Measurements from ENCODE around the gene NR1H2. TPM values are rescaled to one million over a fixed set of nuclear protein-coding genes. Genes with fewer than 3 reads are reported as not detected.
"Not testable (repeated sequence)": the region's sequence is repeated elsewhere in the genome, so short reads cannot be mapped to it uniquely, and the experiment has no call there.

The NR1H2 gene
- total RNA-seq, 1 donor = 127 TPM

DNA sequence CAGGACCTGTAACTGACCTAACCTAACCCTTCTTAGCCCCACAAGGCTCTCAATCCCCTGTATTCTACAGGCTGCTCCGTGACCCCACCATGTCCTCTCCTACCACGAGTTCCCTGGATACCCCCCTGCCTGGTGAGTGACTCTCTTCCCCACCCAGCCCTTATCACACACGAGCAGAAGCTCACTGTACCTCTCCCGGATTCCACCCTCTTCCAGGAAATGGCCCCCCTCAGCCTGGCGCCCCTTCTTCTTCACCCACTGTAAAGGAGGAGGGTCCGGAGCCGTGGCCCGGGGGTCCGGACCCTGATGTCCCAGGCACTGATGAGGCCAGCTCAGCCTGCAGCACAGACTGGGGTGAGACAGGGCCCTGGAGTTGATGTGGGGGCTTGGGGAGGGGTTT lies 1.3 kb downstream of the NR1H2 start:
- DNase-seq (ENCODE audit: low read depth in 2 of 3, low spot score in 2 of 3) = no peak

DNA sequence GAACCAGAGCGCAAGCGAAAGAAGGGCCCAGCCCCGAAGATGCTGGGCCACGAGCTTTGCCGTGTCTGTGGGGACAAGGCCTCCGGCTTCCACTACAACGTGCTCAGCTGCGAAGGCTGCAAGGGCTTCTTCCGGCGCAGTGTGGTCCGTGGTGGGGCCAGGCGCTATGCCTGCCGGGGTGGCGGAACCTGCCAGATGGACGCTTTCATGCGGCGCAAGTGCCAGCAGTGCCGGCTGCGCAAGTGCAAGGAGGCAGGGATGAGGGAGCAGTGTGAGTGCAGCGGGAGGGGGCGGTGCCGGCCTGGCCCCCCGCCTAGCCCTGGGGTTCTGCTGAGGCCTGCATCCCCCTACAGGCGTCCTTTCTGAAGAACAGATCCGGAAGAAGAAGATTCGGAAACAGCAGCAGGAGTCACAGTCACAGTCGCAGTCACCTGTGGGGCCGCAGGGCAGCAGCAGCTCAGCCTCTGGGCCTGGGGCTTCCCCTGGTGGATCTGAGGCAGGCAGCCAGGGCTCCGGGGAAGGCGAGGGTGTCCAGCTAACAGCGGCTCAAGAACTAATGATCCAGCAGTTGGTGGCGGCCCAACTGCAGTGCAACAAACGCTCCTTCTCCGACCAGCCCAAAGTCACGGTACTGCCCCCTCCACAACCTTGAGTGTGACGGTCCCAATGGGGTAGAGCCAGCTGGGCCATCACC lies 2.1 kb downstream of the NR1H2 start:
- DNase-seq (ENCODE audit: low read depth in 2 of 3, low spot score in 2 of 3) = no peak

DNA sequence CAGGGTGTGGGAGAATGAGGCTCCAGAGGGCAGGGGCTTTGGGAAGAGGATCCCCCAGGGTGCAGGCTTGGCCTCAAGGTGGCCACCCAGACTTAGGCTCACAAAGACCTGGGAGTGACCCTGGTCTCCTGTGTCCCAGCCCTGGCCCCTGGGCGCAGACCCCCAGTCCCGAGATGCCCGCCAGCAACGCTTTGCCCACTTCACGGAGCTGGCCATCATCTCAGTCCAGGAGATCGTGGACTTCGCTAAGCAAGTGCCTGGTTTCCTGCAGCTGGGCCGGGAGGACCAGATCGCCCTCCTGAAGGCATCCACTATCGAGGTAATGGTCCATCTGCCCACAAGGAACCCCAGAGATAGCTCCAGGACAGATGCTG lies 2.6 kb downstream of the NR1H2 start:
- no peak for DNase-seq (ENCODE audit: low read depth in 2 of 3, low spot score in 2 of 3)

GRCh38 chr19:50379602-50380001 lies 3.3 kb downstream of the NR1H2 start:
- DNase-seq (ENCODE audit: low read depth in 2 of 3, low spot score in 2 of 3) = no peak

DNA sequence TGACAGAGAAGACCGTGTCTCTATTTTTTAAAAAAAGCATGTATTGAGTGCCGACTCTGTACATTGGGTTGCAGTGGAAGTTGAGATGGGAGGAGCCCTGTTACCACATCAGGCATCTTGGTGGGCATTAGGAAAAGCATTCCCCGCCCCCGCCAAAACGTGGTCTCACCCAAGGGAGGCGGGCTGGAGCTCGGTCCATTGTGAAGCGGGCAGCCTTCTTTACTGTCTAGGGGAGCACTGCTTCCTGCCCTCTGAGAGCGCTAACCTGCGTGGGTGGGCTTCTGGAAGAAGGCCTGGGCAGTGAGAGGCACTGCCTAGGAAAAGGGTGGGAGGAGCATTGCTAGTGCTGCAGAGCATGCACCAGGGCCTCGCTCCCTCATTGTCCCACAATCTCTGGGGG lies 3.9 kb downstream of the NR1H2 start:
- DNase-seq (ENCODE audit: low read depth in 2 of 3, low spot score in 2 of 3) = no peak

- no peak for DNase-seq (ENCODE audit: low read depth in 2 of 3, low spot score in 2 of 3)
These were observed 4.5 kb downstream of the NR1H2 start for GRCh38 chr19:50380751-50381151.

GRCh38 chr19:50381881-50382729 lies 5.8 kb downstream of the NR1H2 start:
- DNase-seq (ENCODE audit: low read depth in 2 of 3, low spot score in 2 of 3) = no peak

- no peak for DNase-seq (ENCODE audit: low read depth in 2 of 3, low spot score in 2 of 3)
These were observed 7.0 kb downstream of the NR1H2 start for GRCh38 chr19:50383001-50383851.

- DNase-seq (ENCODE audit: low read depth in 2 of 3, low spot score in 2 of 3) = peak; percentile 98 to 99 (median 98)
These were observed 7.8 kb downstream of the NR1H2 start, which contains the start of gene POLD1 for GRCh38 chr19:50383852-50384684. Gene POLD1 (plus strand): TSS chr19:50384347. CDS start chr19:50398852, 14,505 bp downstream.

DNA sequence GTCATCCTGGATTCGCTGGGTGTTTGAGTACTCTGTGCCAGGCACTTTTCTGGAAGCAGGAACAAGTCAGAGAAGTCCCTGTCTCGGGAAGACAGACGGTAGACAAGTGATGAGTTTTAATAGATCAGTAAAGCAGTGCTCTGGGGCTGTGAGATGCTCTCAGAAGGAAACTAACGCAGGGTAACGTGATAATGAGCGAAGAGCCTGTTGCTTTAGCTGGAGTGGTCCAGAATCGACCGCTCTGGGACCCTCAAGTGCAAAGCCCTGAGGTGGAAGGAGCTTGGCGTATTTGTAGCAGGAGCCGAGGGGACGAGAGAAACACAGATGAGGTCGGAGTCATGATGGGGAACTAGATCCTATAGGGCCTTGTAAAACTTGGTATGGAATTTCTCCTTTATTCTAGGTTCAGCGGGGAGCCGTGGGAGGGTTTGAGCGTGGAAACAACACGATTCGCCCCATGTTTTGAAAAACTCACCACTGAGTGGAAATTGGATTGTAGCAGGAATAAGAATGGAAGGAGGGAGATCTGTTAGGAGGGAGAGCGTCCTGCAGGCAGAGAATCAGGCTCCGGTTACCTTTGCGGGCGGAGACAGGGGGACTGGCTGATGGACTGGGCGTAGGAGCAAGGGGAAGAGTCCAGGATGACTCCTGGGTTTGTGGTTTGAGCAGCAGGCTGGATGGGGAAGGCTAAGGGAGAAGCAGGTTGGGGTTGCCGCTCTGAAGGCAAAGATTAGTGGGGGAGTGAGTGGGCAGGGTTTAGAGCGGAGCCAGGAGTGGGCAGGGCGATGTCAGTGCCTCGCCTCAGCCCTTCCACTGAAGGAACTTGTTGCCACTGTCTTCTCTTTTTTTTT lies 8.7 kb downstream of the NR1H2 start:
- peak in 1 of 3 donors; percentile 25 for DNase-seq (ENCODE audit: low read depth in 2 of 3, low spot score in 2 of 3)

DNA sequence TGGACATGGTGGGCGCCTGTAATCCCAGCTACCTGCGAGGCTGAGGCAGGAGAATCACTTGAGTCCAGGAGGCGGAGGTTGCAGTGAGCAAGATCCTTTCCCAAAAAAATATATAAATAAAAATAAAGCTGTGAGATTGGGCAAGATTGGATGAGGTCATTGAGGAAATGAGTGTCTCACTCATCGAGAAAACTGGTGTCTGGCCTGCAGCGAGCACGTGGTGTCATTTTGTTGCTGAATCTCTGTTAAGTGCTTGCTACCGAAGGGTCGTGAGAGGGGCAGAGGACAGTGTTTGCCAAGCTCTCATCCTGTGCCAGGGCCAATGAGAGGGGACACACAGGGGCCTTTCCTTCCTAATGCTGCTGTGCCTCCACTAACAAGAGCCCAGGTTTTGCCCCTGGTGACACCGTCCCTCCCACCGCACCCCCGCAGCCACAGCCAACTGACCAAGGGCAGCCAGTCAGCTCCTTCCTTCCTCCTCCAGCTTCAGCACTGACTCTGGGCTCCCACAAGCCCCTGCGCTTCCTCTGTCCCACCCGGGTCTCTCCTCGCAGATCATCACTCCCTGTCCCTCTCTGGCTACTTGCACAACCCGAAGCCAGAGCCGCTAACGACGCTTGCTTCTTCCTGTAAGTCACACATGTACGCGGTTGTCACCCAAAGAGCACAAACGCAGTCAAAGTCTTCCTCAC lies 11.1 kb downstream of the NR1H2 start:
- DNase-seq (ENCODE audit: low read depth in 2 of 3, low spot score in 2 of 3) = no peak

DNA sequence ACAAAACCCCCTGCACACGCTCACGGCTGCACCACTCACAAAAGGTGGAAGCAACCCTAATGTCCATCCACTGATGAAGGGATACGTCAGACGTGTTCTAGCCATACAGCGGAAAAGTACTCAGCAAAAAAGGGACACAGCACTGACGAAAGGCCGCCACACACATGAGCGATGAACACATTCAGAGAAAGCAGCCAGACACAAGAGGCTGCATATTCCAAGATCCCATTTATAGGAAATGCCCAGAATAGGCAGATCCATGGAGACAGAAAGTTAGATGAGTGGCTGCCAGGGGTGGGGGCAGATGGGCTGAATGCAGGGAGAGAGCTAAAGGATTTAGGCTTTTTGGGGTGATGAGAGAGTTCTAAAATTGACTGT lies 11.6 kb downstream of the NR1H2 start:
- no peak for DNase-seq (ENCODE audit: low read depth in 2 of 3, low spot score in 2 of 3)

DNA sequence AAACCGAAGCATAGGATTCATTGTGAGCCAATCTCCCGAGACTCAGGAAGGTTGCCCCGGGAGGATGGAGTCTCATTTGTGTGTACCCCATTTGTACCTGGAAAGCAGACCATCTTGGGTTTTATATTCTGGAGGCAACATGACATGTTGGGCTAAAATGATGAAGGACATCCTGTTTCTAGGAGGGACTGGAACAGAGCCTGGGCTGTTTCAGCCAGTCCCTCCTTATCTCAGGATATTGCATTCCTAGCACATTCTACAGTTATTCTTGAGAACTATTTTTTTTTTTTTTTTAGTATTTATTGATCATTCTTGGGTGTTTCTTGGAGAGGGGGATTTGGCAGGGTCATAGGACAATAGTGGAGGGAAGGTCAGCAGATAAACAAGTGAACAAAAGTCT lies 14.0 kb downstream of the NR1H2 start:
- DNase-seq (ENCODE audit: low read depth in 2 of 3, low spot score in 2 of 3) = not testable (repeated sequence)

GRCh38 chr19:50390952-50391351 lies 14.7 kb downstream of the NR1H2 start:
- not testable (repeated sequence) for DNase-seq (ENCODE audit: low read depth in 2 of 3, low spot score in 2 of 3)

DNA sequence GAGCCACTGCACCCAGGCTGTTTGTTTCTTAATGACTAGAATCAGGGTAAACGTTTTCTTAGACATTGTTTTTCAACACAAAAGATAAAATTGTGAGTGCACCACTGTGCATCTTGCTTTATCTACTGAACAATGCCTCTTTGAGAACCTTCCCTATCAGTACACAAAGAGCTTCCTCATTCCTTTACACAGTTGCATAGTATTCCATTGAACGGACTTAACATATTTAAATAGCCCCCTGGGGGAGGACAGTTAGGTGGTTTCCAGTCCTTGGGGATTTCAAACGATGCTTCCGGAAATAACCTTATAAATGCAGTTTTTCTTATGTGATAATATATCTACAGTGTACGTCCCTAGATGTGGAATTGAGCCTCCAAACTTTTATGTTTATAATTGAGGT lies 16.5 kb downstream of the NR1H2 start:
- DNase-seq (ENCODE audit: low read depth in 2 of 3, low spot score in 2 of 3) = no peak

DNA sequence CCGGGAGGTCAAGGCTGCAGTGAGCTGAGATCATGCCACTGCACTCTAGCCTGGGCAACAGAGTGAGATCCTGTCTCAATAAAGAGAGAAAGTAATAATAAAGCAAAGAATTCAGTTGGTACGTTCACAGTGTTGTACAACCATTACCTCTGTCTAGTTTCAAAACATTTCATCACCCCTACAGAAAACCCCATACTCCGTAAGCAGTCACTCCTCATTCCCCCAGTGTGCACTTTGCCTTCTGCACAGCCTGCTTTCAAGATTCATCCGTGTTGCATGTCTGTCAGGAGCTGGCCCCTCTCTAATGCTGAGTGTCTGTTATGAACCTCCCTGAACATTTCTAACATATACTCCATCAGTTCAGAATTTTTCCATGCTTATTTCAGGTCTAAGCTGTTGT lies 17.3 kb downstream of the NR1H2 start:
- no peak for DNase-seq (ENCODE audit: low read depth in 2 of 3, low spot score in 2 of 3)

DNA sequence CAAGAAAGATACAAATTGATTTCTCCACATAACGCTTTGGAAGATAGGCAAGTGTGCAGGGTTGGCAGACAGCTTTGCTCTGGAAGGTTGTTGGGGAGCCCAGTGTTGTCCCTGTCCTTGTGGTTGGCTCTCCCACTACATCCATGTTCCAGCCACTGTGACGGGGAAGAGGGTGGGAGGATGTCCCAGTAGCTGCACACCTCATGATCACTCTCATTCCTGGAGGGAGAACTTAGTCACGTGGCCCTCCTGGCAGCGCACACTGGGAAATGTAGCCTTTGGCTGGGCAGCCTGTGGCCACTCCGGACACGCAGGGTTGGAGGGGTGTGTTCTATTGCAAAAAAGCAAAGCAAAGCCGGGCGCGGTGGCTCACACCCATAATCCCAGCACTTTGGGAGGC lies 17.8 kb downstream of the NR1H2 start:
- no peak for DNase-seq (ENCODE audit: low read depth in 2 of 3, low spot score in 2 of 3)

GRCh38 chr19:50398675-50399367 lies 22.6 kb downstream of the NR1H2 start:
- DNase-seq (ENCODE audit: low read depth in 2 of 3, low spot score in 2 of 3) = no peak

All from hematopoietic multipotent progenitor cell (in vitro differentiated cells).